GM18511 (cell line): Measurements from ENCODE around the gene HDAC4.

Experiments used
- ATAC-seq: cut with Tn5 transposase; IDR thresholded peaks from one replicate; pipeline ENCODE4 v1.9.1; 2021; ENCODE audit warnings: mild to moderate bottlenecking, moderate library complexity; ENCODE audit not compliant: unreplicated experiment

Gene HDAC4

GRCh38 chr2:239025096-239025801, 375.6 kb downstream of the HDAC4 start:
- ATAC-seq, result no peak

- ATAC-seq, result no peak
Measured at GRCh38 chr2:239024226-239024625, 376.6 kb downstream of the HDAC4 start.

GRCh38 chr2:239022437-239023260, 378.2 kb downstream of the HDAC4 start:
- ATAC-seq, result no peak

- no peak for ATAC-seq
Measured at GRCh38 chr2:239021651-239022436, 379.0 kb downstream of the HDAC4 start.

- ATAC-seq, result no peak
Measured at GRCh38 chr2:239021224-239021623, 379.6 kb downstream of the HDAC4 start.

- ATAC-seq, result no peak
Measured at GRCh38 chr2:239020541-239021041, 380.2 kb downstream of the HDAC4 start.

GRCh38 chr2:239019183-239019581, 381.6 kb downstream of the HDAC4 start:
- no peak for ATAC-seq

- ATAC-seq, result no peak
Measured at GRCh38 chr2:239018271-239019182, 382.3 kb downstream of the HDAC4 start.

- no peak for ATAC-seq
Measured at GRCh38 chr2:239017491-239018098, 383.2 kb downstream of the HDAC4 start.

- no peak for ATAC-seq
Measured at GRCh38 chr2:239015901-239016675, 384.7 kb downstream of the HDAC4 start.

GRCh38 chr2:239015218-239015900, 385.5 kb downstream of the HDAC4 start:
- ATAC-seq, result no peak

GRCh38 chr2:239014458-239015217, 386.2 kb downstream of the HDAC4 start:
- no peak for ATAC-seq

- no peak for ATAC-seq
Measured at GRCh38 chr2:239013678-239013976, 387.2 kb downstream of the HDAC4 start.

- ATAC-seq, result no peak
Measured at GRCh38 chr2:239012936-239013677, 387.7 kb downstream of the HDAC4 start.

- no peak for ATAC-seq
Measured at GRCh38 chr2:239012228-239012627, 388.6 kb downstream of the HDAC4 start.

- no peak for ATAC-seq
Measured at GRCh38 chr2:239009589-239009961, 391.2 kb downstream of the HDAC4 start.
